ENCODE data around the gene SF3A1. TPM values are rescaled to one million over a fixed set of nuclear protein-coding genes. Genes with fewer than 3 reads are reported as not detected.

The SF3A1 gene
- total RNA-seq, 4 donors from 2014 or later: 19.5 to 185 (median 40.2) TPM

GRCh38 chr22:30385942-30386341, 29.2 kb upstream of the SF3A1 start:
- H3K9me3 ChIP-seq: no peaks in the 10 kb centered on the region
- H3K4me3 ChIP-seq: no peak overlapping the region
- DNase-seq: no peak
- TF ChIP-seq POLR2A (IDR thresholded peaks at IDR 0.05): no peak
- TF ChIP-seq CTCF (IDR thresholded peaks at IDR 0.05): no peak
- peaks cover 0 to 4% of the 10 kb centered on the region in 2 donors for H3K4me1 ChIP-seq
- no peaks in the 10 kb centered on the region for H3K36me3 ChIP-seq
- intact Hi-C loops (cut with DNase I; ENCODE audit: low total_unique reads): loop anchor here (5.0 kb wide), 2 partner anchors 99 to 124 kb away; partner anchors contain the start of gene CASTOR1
- no peaks in the 10 kb centered on the region for H3K27me3 ChIP-seq
- no peak overlapping the region for H3K27ac ChIP-seq

- Histone ChIP-seq H3K4me3 (no peak overlapping the region), H3K27ac (no peak overlapping the region), H3K4me1 (peaks cover 0 to 4% of the 10 kb centered on the region in 2 donors), H3K9me3 (no peaks in the 10 kb centered on the region), H3K27me3 (no peaks in the 10 kb centered on the region), H3K36me3 (no peaks in the 10 kb centered on the region)
- TF ChIP-seq CTCF (IDR thresholded peaks at IDR 0.05): no peak
- no peak for TF ChIP-seq POLR2A (IDR thresholded peaks at IDR 0.05)
- intact Hi-C loops (cut with DNase I; ENCODE audit: low total_unique reads): no loop called here
- DNase-seq: no peak
Observed at GRCh38 chr22:30383061-30383460, 26.4 kb upstream of the SF3A1 start.

- no peak for DNase-seq
- intact Hi-C loops (cut with DNase I; ENCODE audit: low total_unique reads): no loop called here
- no peak overlapping the region for H3K27ac ChIP-seq
- no peaks in the 10 kb centered on the region for H3K9me3 ChIP-seq
- H3K27me3 ChIP-seq: no peaks in the 10 kb centered on the region
- H3K4me1 ChIP-seq: peaks cover 0 to 4% of the 10 kb centered on the region in 2 donors
- no peaks in the 10 kb centered on the region for H3K36me3 ChIP-seq
- no peak for TF ChIP-seq POLR2A (IDR thresholded peaks at IDR 0.05)
- no peak overlapping the region for H3K4me3 ChIP-seq
Observed at GRCh38 chr22:30382340-30382739, 25.6 kb upstream of the SF3A1 start.

GRCh38 chr22:30381264-30381663, 24.6 kb upstream of the SF3A1 start:
- Histone ChIP-seq H3K36me3 (no peaks in the 10 kb centered on the region), H3K9me3 (no peaks in the 10 kb centered on the region), H3K27ac (no peak overlapping the region), H3K27me3 (no peaks in the 10 kb centered on the region), H3K4me3 (no peak overlapping the region), H3K4me1 (peaks cover 0 to 4% of the 10 kb centered on the region in 2 donors)
- no peak for DNase-seq
- no peak for TF ChIP-seq CTCF (IDR thresholded peaks at IDR 0.05)
- TF ChIP-seq POLR2A (IDR thresholded peaks at IDR 0.05): no peak
- intact Hi-C loops (cut with DNase I; ENCODE audit: low total_unique reads): no loop called here

GRCh38 chr22:30380011-30380410, 23.3 kb upstream of the SF3A1 start:
- no peak overlapping the region for H3K4me3 ChIP-seq
- no peaks in the 10 kb centered on the region for H3K36me3 ChIP-seq

More at GRCh38 chr22:30380011-30380410, 23.3 kb upstream of the SF3A1 start:
- no peaks in the 10 kb centered on the region for H3K4me1 ChIP-seq
- H3K27ac ChIP-seq: no peak overlapping the region
- TF ChIP-seq POLR2A (IDR thresholded peaks at IDR 0.05) (no peak), CTCF (IDR thresholded peaks at IDR 0.05) (no peak)
- H3K9me3 ChIP-seq: no peaks in the 10 kb centered on the region
- intact Hi-C loops (cut with DNase I; ENCODE audit: low total_unique reads): no loop called here
- no peak for DNase-seq
- no peaks in the 10 kb centered on the region for H3K27me3 ChIP-seq

Data from uterus (tissue), 4 donors.